A549 (cell line): ENCODE results near the gene NEUROG1.

Experiments used
- CHD4 ChIP-seq: fragments of 200-600 bp; sonication (generic); IDR thresholded peaks from 2 replicates; pipeline ENCODE4 v1.6.1; 2016; ENCODE audit warnings: antibody characterized with exemption, mild to moderate bottlenecking, borderline replicate concordance
- JUN ChIP-seq, 2 experiments: fragments of >200 bp; sonication (Bioruptor Twin); formaldehyde crosslinking; IDR thresholded peaks; 2 replicates in 1 of 2; 3 replicates in 1 of 2; pipeline ENCODE4 v1.6.1; 2016 to 2017
- MAX ChIP-seq: IDR thresholded peaks from 2 replicates; pipeline ENCODE4 v1.6.1; 2012
- MAZ ChIP-seq: fragments of 150-350 bp; IDR thresholded peaks from 2 replicates; pipeline ENCODE4 v1.6.1; 2014; ENCODE audit warnings: antibody characterized with exemption, low read depth, low read length, borderline replicate concordance
- MYC ChIP-seq: IDR thresholded peaks from 2 replicates; pipeline ENCODE4 v1.6.1; 2012; ENCODE audit warnings: mild to moderate bottlenecking, inconsistent platforms, low read length, improper control_type of control experiment, borderline replicate concordance
- NR3C1 ChIP-seq: fragments of >200 bp; sonication (Bioruptor Twin); formaldehyde crosslinking; IDR thresholded peaks from 3 replicates; pipeline ENCODE4 v1.6.1; 2017
- PHF8 ChIP-seq: fragments of 200-600 bp; sonication (generic); IDR thresholded peaks from 2 replicates; pipeline ENCODE4 v1.6.1; 2016; ENCODE audit warnings: low read depth, mild to moderate bottlenecking, antibody characterized with exemption, moderate library complexity, borderline replicate concordance
- POLR2A ChIP-seq: IDR thresholded peaks from 2 replicates; pipeline ENCODE4 v1.6.1; 2012; ENCODE audit warnings: mild to moderate bottlenecking, low read length
- RAD21 ChIP-seq, 2 experiments: fragments of >200 bp in 1 of 2; sonication (Bioruptor Twin) in 1 of 2; formaldehyde crosslinking in 1 of 2; IDR thresholded peaks in 1 of 2; conservative IDR thresholded peaks in 1 of 2; 2 replicates in 1 of 2; 3 replicates in 1 of 2; pipeline ENCODE4 v1.6.1; 2012 to 2018; ENCODE audit warnings: inconsistent platforms in 1 of 2
- RFX5 ChIP-seq: fragments of 450-650 bp; IDR thresholded peaks from 2 replicates; pipeline ENCODE4 v1.7.1; 2014; ENCODE audit warnings: antibody characterized with exemption, mild to moderate bottlenecking, moderate library complexity
- RNF2 ChIP-seq: fragments of 200-600 bp; sonication (generic); IDR thresholded peaks from 2 replicates; pipeline ENCODE4 v1.6.1; 2016; ENCODE audit warnings: low read depth, mild to moderate bottlenecking, antibody characterized with exemption, moderate library complexity, borderline replicate concordance
- TP53 ChIP-seq: fragments of 250-450 bp; sonication (Bioruptor Pico); IDR thresholded peaks from 2 replicates; pipeline ENCODE4 v1.5.0; 2021; ENCODE audit warnings: mild to moderate bottlenecking, moderate library complexity
- TF ChIP-seq, protein P1 (sequence below): fragments of >200 bp; sonication (Bioruptor Twin); formaldehyde crosslinking; IDR thresholded peaks from 3 replicates; pipeline ENCODE4 v1.5.1; 2016

GRCh38 chr5:135549413-135549812 lies 13.6 kb upstream of the NEUROG1 start:
- TF ChIP-seq JUN (IDR thresholded peaks at IDR 0.05) = no peak
- TF ChIP-seq MYC = no peak
- TF ChIP-seq, protein P1, sequence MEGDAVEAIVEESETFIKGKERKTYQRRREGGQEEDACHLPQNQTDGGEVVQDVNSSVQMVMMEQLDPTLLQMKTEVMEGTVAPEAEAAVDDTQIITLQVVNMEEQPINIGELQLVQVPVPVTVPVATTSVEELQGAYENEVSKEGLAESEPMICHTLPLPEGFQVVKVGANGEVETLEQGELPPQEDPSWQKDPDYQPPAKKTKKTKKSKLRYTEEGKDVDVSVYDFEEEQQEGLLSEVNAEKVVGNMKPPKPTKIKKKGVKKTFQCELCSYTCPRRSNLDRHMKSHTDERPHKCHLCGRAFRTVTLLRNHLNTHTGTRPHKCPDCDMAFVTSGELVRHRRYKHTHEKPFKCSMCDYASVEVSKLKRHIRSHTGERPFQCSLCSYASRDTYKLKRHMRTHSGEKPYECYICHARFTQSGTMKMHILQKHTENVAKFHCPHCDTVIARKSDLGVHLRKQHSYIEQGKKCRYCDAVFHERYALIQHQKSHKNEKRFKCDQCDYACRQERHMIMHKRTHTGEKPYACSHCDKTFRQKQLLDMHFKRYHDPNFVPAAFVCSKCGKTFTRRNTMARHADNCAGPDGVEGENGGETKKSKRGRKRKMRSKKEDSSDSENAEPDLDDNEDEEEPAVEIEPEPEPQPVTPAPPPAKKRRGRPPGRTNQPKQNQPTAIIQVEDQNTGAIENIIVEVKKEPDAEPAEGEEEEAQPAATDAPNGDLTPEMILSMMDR = no peak
- no peak for TF ChIP-seq PHF8
- no peak for TF ChIP-seq MAZ
- no peak for TF ChIP-seq NR3C1
- no peak for TF ChIP-seq CHD4
- TF ChIP-seq RAD21 (conservative IDR thresholded peaks at IDR 0.05 in 1 of 2, IDR thresholded peaks at IDR 0.05 in 1 of 2) = no peak
- no peak for TF ChIP-seq MAX
- no peak for TF ChIP-seq POLR2A
- no peak for TF ChIP-seq TP53
- no peak for TF ChIP-seq RNF2
- no peak for TF ChIP-seq RFX5
